Activated T-cell treated with anti-CD3 and anti-CD28 coated beads for 1 hour (primary cell): ENCODE results near the gene OR7D2.

ENCODE experiments used
- DNase-seq: peaks from one replicate; pipeline ENCODE4 v3.0.0-alpha.2; 2020; ENCODE audit warnings: low read depth

The OR7D2 gene

GRCh38 chr19:9205501-9206113 is 26.8 kb downstream of the OR7D2 start:
- DNase-seq: peak; percentile 55

- DNase-seq: no peak
These were observed 40.7 kb downstream of the OR7D2 start, which contains the start of gene OR7D4 for GRCh38 chr19:9219489-9219888. Gene OR7D4, minus strand, starts transcription at chr19:9219589. Its CDS starts 4,752 bp downstream, at chr19:9214837.
